ENCODE measurements around the gene TESPA1. TPM values are rescaled to one million over a fixed set of nuclear protein-coding genes. Genes with fewer than 3 reads are reported as not detected.
A peak's percentile ranks its signal among the peaks of the same experiment; 100 is the strongest.

The TESPA1 gene
- total and polyA plus RNA-seq, 12 donors: 0.14 to 1.4 (median 0.59) TPM

GRCh38 chr12:54940727-54941315 lies 43.7 kb downstream of the TESPA1 start:
- Histone ChIP-seq H3K27me3 (peaks cover 0 to 4% (median 0%) of the 10 kb centered on the region in 7 donors), H3K4me1 (peaks cover 0 to 20% (median 0%) of the 10 kb centered on the region in 9 donors), H3K9me3 (no peaks in the 10 kb centered on the region), H3K4me3 (no peak overlapping the region), H3K27ac (no peak overlapping the region), H3K36me3 (no peaks in the 10 kb centered on the region)
- DNase-seq: no peak
- TF ChIP-seq CTCF (IDR thresholded peaks at IDR 0.05): no peak
- peak in 3 of 8 donors; percentile 33 to 47 (median 44) for ATAC-seq
- WGBS, 2 donors: 58 to 65% methylated on average over 6 of the region's 6 CpGs
- intact Hi-C loops (cut with DNase I): no loop called here

GRCh38 chr12:54937929-54938328 lies 46.6 kb downstream of the TESPA1 start:
- intact Hi-C loops (cut with DNase I): no loop called here
- Histone ChIP-seq H3K4me1 (peaks cover 0 to 49% (median 0%) of the 10 kb centered on the region in 9 donors), H3K36me3 (no peaks in the 10 kb centered on the region), H3K27ac (no peak overlapping the region), H3K9me3 (no peaks in the 10 kb centered on the region), H3K27me3 (peaks cover 0 to 4% (median 0%) of the 10 kb centered on the region in 7 donors), H3K4me3 (no peak overlapping the region)
- 76 to 80% methylated on average over 2 of the region's 2 CpGs for WGBS, 2 donors
- no peak for TF ChIP-seq CTCF (IDR thresholded peaks at IDR 0.05)
- no peak for ATAC-seq
- DNase-seq: no peak

GRCh38 chr12:54937376-54937775 lies 47.2 kb downstream of the TESPA1 start:
- no peak for ATAC-seq
- intact Hi-C loops (cut with DNase I): no loop called here
- TF ChIP-seq CTCF (IDR thresholded peaks at IDR 0.05): no peak
- Histone ChIP-seq H3K4me1 (peaks cover 0 to 53% (median 0%) of the 10 kb centered on the region in 9 donors), H3K9me3 (no peaks in the 10 kb centered on the region), H3K27ac (no peak overlapping the region), H3K36me3 (no peaks in the 10 kb centered on the region), H3K27me3 (peaks cover 0 to 4% (median 0%) of the 10 kb centered on the region in 7 donors), H3K4me3 (no peak overlapping the region)
- DNase-seq: no peak

- Histone ChIP-seq H3K4me1 (peaks cover 0 to 53% (median 0%) of the 10 kb centered on the region in 9 donors), H3K27ac (no peak overlapping the region), H3K4me3 (no peak overlapping the region), H3K36me3 (no peaks in the 10 kb centered on the region), H3K27me3 (peaks cover 0 to 4% (median 0%) of the 10 kb centered on the region in 7 donors), H3K9me3 (no peaks in the 10 kb centered on the region)
- 46 to 65% methylated on average over 3 of the region's 3 CpGs for WGBS, 2 donors
- no peak for ATAC-seq
- no peak for DNase-seq
- intact Hi-C loops (cut with DNase I): no loop called here
- no peak for TF ChIP-seq CTCF (IDR thresholded peaks at IDR 0.05)
These were observed 47.8 kb downstream of the TESPA1 start for GRCh38 chr12:54936736-54937135.

All from heart right ventricle (tissue), 16 donors.